ENCODE data around the gene NEK6.
"Not testable (repeated sequence)": the region's sequence is repeated elsewhere in the genome, so short reads cannot be mapped to it uniquely, and the experiment has no call there.

Gene NEK6

GRCh38 chr9:124228516-124228915 lies 29.2 kb upstream of the NEK6 start:
- DNase-seq (ENCODE audit: low read depth in 3 of 3): no peak

- no peak for DNase-seq (ENCODE audit: low read depth in 3 of 3)
These were observed 26.5 kb upstream of the NEK6 start for GRCh38 chr9:124231095-124231737.

- no peak for DNase-seq (ENCODE audit: low read depth in 3 of 3)
These were observed 19.1 kb upstream of the NEK6 start for GRCh38 chr9:124238546-124239140.

GRCh38 chr9:124239249-124240073 lies 18.3 kb upstream of the NEK6 start:
- no peak for DNase-seq (ENCODE audit: low read depth in 3 of 3)

- DNase-seq (ENCODE audit: low read depth in 3 of 3): no peak
These were observed 15.2 kb upstream of the NEK6 start for GRCh38 chr9:124242331-124243194.

GRCh38 chr9:124247393-124247792 lies 10.4 kb upstream of the NEK6 start:
- DNase-seq (ENCODE audit: low read depth in 3 of 3): not testable (repeated sequence)

- DNase-seq (ENCODE audit: low read depth in 3 of 3): no peak
These were observed 9.7 kb upstream of the NEK6 start for GRCh38 chr9:124248066-124248465.

- no peak for DNase-seq (ENCODE audit: low read depth in 3 of 3)
These were observed 8.8 kb upstream of the NEK6 start for GRCh38 chr9:124248960-124249359.

GRCh38 chr9:124251204-124251603 lies 6.5 kb upstream of the NEK6 start:
- no peak for DNase-seq (ENCODE audit: low read depth in 3 of 3)

GRCh38 chr9:124251605-124252378 lies 6.0 kb upstream of the NEK6 start:
- no peak for DNase-seq (ENCODE audit: low read depth in 3 of 3)

GRCh38 chr9:124252878-124253277 lies 4.9 kb upstream of the NEK6 start:
- not testable (repeated sequence) for DNase-seq (ENCODE audit: low read depth in 3 of 3)

GRCh38 chr9:124254261-124254682 lies 3.5 kb upstream of the NEK6 start:
- DNase-seq (ENCODE audit: low read depth in 3 of 3): peak in 2 of 3 experiments; percentile 27 to 52

- DNase-seq (ENCODE audit: low read depth in 3 of 3): no peak
These were observed 2.5 kb upstream of the NEK6 start for GRCh38 chr9:124255222-124255621.

GRCh38 chr9:124256517-124257069 lies 1.2 kb upstream of the NEK6 start:
- no peak for DNase-seq (ENCODE audit: low read depth in 3 of 3)

- no peak for DNase-seq (ENCODE audit: low read depth in 3 of 3)
These were observed 492 bp upstream of the NEK6 start for GRCh38 chr9:124257070-124257843.

- DNase-seq (ENCODE audit: low read depth in 3 of 3): no peak
These were observed 933 bp downstream of the NEK6 start for GRCh38 chr9:124258607-124259157.

- no peak for DNase-seq (ENCODE audit: low read depth in 3 of 3)
These were observed 1.5 kb downstream of the NEK6 start for GRCh38 chr9:124259158-124259808.

- DNase-seq (ENCODE audit: low read depth in 3 of 3): no peak
These were observed 3.2 kb downstream of the NEK6 start for GRCh38 chr9:124260769-124261603.

Measured in stimulated activated CD4-positive, alpha-beta T cell treated with anti-CD3 and anti-CD28 coated beads, TNF-alpha, amount 100 ng/mL, for 24 hours (primary cell).